ENCODE measurements around the gene PLCB1.

DNA sequence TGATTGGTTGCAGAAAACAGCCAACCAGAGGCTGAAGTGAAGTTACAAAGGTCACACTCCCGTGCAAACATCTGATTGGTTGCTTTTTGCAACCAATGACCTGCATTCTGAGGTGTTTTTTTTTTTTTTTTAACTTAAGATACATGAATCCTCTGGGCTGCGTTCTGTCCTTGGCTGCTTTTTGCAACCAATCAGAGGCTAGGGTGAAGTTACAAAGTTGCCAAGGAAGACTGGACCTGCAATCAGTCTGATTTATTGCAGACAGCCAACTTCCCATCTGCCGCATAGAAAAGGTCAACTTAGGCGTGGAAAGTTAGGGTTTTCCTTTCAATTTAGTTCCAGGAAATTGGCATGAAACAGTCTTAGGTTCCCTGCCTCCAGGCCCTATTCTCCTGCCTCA, 292.9 kb downstream of the PLCB1 start:
- TF ChIP-seq POLR2A (IDR thresholded peaks at IDR 0.05) (no peak), POLR2AphosphoS5 (IDR thresholded peaks at IDR 0.05) (no peak)
- TF ChIP-seq, protein P1, sequence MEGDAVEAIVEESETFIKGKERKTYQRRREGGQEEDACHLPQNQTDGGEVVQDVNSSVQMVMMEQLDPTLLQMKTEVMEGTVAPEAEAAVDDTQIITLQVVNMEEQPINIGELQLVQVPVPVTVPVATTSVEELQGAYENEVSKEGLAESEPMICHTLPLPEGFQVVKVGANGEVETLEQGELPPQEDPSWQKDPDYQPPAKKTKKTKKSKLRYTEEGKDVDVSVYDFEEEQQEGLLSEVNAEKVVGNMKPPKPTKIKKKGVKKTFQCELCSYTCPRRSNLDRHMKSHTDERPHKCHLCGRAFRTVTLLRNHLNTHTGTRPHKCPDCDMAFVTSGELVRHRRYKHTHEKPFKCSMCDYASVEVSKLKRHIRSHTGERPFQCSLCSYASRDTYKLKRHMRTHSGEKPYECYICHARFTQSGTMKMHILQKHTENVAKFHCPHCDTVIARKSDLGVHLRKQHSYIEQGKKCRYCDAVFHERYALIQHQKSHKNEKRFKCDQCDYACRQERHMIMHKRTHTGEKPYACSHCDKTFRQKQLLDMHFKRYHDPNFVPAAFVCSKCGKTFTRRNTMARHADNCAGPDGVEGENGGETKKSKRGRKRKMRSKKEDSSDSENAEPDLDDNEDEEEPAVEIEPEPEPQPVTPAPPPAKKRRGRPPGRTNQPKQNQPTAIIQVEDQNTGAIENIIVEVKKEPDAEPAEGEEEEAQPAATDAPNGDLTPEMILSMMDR (IDR thresholded peaks at IDR 0.05), result no peak

All from breast epithelium (tissue), 3 donors.